ENCODE measurements around the gene CNTNAP5.
A peak's percentile ranks its signal among the peaks of the same experiment; 100 is the strongest.

The CNTNAP5 gene

DNA sequence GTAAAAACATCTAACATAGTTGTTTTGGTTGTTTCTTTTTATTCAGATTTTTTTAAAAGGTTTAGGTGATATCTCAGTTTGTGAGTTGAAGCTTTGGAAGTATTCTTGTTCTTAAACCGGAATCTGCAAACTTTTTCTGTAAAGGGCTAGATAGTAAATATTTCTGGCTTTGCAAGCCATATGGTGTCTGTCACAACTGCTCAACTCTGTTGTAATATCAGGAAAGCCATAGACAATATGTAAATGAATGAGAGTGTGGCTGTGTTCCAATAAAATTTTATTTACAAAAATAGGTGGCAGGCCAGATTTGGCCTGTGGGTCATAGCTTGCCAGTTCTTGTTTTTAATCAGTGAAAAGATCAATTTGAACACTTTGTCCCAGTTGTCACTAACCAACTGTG is 134.1 kb downstream of the CNTNAP5 start:
- DNase-seq (ENCODE audit: low spot score), result no peak

DNA sequence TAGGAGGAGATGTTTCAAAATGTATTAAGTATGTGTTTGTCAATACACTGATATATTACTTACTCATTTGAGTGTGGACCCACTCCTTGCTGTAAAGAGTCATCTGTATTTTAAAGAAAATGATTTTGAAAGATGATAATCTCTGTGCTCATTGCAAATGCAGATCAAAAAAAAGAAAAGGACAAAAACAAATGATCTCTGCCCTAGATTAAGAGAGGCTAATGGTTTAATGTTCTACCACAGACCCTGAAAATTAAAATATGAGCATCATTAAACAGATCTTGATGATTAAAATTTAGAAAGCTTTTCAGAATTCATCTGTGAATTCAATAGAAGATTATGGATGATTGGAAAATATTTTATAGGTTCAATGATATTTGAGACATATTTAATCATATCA is 136.5 kb downstream of the CNTNAP5 start:
- no peak for DNase-seq (ENCODE audit: low spot score)

DNA sequence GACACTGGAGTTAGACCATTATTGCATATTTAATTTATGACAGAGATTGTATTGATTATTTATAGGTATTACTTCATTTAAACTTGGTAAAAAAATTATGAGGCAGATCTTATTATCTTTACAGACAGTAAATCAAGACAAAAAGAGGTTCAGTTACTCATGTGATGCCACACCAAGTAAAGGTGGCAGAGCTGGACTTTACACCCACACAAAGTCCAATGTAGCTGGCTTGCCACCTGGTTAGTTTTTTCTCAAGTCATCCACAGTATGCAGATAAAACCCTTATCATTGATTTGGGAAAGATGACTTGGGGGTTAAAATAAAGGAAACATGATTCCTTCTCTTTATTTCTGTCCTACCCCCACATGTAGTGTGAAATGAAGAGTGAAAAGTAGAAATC is 137.2 kb downstream of the CNTNAP5 start:
- no peak for DNase-seq (ENCODE audit: low spot score)

DNA sequence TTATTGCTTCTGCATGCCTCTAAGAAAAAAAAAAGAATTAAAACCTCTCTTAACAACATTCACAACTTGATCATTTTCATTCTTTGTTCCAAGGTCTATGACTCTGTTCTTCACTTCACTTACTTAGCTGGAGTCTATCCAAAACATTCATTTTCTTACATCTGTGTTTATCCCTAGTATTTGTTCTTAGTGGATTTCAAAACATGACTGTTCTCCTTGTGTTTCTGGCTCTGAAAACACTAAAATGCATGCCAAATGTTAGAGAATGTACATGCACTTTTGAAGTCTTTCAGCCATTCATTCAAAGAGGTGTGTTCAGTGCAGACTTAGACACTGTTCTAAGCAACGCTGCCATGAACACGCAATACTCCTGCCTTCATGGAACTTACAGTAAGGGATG is 138.8 kb downstream of the CNTNAP5 start:
- DNase-seq (ENCODE audit: low spot score), result no peak

DNA sequence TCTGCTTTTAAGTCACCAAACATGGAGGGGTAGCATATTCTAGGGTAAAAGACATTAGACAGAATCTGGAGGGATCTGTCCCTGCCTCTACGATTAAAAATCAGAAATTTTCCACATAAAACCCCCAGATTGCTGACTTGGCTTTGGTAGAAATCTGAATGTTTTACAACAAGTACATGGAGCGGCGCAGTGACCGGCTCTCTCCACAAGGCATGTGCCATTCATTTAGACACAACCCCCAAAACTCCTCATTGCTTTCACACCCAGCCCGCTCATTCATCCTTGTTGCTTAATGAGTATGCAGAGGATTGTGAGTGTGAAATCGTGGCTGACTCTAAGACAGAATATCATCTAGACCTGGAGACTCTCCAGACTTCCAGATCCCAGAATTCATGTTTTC is 140.6 kb downstream of the CNTNAP5 start:
- no peak for DNase-seq (ENCODE audit: low spot score)

DNA sequence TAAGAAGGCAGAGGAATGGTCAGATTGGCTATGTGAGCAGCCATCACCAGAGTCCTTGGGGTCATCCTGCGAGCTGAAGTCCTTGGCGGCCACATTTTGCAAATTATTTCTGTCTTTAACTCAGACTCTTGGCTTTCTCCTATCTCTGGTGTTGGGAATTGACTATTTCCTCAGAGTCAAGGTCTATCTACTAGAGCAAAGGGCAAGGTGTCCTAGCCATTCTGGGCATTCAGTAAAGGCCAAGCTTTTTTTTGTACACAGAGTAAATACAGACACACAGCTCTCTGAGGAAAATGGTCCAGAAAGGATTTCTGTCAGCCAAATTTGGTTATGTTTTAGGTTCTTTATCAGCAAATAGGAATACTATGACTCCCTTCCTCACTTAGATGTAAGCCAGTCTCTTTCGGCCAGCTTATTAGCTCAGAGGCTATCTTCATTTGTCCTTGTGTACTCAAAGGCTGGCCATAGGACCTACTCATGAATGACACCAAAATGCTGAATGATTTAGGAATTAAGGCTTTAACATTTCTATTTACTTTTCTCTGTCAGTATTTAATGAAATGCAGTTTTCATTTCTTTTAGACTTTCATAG is 146.5 kb downstream of the CNTNAP5 start:
- no peak for DNase-seq (ENCODE audit: low spot score)

DNA sequence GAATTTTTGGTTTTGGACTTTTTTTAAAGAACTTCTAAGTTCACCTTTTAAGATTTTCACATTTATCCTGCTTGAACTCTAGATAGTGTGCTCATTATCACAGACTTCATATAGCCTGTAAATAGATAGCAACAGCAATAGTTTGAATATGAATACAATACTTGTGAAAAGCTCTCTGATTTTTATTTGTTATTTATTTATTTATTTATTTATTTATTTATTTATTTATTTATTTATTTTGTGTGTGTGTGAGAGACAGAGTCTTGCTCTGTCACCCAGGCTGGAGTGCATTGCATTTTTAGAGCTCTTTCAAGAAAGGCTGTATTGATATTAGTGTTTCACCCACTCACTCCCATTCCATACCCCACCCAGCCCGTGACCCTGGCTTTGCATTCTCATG is 153.6 kb downstream of the CNTNAP5 start:
- no peak for DNase-seq (ENCODE audit: low spot score)

DNA sequence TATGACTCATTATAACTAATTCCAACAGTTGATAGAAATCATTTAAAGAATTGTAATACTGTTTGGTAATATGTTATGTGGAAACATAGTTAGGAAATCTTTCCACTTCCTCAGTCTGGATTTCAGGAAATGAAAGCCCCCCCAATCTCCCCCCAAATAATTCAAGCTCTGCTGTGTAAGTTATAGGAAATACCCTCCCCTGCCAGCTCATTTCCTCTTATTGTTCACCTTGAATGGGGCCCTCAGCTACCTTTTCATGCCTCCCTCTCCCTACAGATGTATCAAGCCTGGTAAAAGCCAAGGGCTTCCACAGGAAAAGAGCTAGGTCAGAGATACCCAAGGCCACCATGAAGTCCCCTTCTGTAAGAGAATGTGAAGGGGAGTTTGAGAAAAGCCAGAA is 155.5 kb downstream of the CNTNAP5 start:
- DNase-seq (ENCODE audit: low spot score), result peak; percentile 92

DNA sequence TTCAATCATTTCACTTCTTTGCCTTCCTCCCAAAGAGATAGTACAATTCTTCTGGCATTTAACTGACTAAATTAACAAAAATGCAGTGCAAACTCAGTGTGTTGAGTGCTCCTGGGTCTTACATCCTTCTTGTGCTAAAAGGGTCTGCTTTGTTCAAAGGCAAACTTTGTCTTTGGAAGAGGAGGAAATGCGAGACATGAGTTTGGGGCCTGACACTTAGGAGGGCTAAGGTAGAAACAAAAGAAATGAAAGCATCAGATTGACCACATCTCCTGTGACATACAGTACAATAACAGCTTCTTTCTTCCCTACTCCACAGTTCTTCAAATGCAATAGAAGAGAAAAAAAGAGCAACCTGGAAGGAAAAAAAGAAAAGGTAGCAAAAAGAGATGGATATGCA is 161.7 kb downstream of the CNTNAP5 start:
- no peak for DNase-seq (ENCODE audit: low spot score)

DNA sequence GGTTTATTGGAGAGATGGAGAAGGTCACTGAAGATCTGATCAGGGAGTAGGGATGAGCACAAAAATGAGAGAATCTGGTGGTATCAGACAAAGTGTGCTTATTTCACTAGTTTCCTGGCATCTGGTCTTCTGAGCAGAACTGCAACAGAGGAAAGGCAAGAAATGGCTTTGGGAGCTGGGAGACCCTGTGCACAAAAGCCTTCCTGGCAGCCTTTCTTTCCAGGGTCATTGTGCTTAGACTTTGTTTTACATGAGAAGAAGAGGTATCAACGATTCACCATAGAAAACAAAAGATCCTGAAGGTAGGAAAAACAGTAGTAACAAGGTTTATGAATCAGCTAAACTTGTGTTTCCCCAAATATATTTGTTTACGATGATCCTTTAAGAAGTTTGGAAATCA is 162.9 kb downstream of the CNTNAP5 start:
- DNase-seq (ENCODE audit: low spot score), result no peak

DNA sequence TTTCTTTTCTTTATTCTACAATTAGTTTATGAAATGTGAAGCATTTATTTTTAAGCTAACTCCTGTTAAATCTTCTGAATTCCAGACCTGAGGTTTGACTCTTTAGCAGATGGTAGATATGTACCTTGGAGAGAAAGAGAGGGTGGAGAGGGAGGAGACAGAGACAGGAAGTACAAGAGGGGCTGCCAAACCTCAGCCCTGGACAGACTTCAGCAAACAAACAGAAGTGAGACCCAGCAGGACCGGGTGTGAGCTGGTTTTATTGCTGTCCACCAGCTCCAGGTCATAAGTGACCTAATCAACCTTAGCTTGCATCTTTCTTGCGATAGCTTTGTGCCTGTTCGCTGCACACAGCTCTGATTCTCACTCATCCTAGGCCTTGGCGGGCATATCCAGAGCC is 168.6 kb downstream of the CNTNAP5 start:
- no peak for DNase-seq (ENCODE audit: low spot score)

DNA sequence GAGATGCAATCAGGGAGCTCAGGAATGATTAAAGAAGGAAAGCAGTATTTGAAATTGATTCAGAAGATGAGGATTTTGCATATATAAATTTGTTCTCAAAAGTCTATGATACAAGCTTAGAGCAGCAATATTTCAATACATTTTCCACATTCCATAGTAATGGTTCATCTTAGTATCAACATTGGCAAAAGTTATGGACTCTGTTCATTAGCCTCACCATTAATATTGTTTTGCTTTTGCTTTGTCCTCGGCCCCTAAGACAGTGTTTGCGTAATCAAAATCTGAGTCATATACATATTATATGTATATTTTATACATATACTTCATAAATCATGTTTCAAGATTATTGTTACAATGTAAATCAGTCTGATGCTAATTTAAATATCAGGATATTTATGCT is 176.6 kb downstream of the CNTNAP5 start:
- no peak for DNase-seq (ENCODE audit: low spot score)

DNA sequence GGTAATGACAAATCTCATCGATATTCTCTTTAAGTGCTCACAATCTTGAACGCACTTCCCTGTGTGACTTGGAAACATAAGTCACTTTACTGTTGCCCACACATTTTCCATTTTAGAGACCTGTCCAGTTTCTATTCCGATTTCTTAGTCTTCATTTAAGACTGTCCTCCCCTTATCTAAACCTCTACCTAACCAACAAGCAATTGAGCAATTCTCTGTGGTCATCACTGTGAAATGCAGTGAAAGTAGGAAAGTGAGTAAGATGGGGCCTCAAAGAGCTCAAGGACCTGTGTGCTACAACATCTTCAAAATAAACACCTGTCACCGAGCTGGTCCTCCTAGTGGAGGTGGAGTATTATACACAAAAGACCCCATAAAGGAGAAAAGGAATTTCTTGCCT is 184.4 kb downstream of the CNTNAP5 start:
- DNase-seq (ENCODE audit: low spot score), result no peak

DNA sequence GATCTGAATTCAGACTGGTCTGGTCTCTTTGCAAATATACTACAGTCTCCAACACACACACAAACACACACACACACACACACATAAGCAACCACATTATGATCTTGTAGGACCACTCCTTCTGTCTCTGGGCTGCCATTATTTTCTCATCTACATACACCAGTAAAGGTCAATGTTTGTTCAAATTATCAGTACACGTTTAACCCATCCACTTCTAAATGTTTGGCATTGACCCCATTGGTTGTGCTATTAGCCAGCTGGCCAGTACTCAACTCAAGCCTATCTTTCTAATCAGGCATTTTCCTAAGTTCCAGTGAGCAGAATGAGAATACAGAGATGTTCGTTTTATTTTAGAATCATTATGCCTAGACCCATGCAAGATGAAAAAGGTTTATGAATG is 186.4 kb downstream of the CNTNAP5 start:
- DNase-seq (ENCODE audit: low spot score), result no peak

DNA sequence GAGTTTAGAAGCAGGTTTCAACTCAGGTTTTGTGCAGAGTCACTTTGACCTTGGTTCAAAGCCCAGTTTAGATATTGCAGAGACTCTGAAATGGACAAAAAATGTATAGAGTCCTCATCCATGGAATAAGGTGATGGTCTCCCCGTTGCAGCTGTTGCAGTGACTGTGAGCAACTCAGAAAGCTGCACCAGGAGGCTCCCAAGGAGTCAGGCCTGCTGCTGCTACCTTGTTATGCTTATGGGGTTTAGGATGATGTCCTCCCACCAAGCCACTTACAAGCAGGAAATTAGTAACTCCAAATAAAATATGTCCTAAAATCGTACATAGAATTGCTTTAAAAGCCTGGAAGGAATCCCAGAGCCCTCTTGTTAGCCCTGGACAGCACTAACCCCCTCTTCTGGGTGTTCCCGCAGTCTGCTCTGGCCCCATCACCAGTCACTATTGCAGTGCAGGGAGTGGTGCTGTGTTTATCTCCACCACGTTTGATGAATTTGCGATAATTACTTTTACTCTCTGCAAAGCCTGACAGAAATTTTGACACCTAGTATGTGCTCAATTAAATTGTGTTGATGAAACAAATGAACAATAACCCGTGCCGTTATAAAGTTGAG is 189.0 kb downstream of the CNTNAP5 start:
- DNase-seq (ENCODE audit: low spot score), result no peak

DNA sequence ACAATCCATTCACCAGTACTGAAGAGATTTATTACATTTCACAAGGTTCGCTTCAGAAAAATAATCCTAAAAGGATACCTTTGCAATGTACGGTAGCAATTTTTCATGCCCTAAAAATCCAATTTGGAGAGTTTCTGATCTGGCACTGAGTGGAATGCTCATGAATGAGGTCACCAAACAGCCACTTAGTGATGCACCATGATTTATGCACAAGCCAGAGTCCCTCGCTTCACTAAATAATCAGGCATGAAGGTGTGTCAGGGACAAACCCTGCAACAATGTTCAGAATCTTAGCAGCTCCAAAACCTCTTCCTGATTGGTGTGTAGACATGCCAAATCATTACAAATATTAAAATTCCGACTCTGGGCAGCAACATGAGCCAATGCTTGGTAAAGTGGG is 221.1 kb downstream of the CNTNAP5 start:
- DNase-seq (ENCODE audit: low spot score), result no peak

DNA sequence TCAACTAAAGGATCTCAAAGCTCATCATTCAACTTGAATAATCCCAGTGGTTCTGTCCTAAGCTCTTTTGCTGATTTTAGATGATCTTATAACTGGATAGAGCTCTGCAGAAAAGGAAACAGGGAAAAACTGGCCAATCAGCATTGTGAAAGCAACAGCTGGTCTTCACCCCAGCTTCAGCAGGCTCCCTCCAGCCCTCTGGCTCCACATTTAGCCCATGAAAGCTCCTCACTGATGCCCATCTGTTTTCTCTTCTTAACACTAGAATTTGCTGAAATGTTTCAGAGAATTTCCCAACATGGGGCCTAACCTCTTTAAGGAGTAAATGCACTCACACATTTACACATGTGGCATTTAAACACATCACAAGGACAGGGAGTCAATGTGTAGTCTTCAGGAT is 223.3 kb downstream of the CNTNAP5 start:
- no peak for DNase-seq (ENCODE audit: low spot score)

DNA sequence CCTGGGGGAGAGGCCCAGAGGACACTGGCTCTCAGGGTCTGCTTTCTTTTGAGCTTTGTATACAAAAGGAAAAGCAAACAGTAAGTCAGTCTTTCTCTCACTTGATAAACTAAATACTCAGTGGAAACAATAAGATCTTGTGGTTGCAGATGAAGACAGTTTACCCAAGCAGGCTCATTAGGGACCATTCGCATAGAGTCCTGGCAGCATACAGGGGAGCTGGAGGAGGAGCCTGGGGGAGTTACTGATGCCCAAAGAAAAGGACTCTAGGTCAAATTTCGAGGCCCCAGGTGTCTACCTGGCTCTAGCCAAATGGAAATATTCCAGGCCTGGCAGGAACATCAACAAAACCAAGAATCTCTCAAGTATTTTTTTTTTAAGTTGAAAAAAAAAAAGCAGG is 225.3 kb downstream of the CNTNAP5 start:
- no peak for DNase-seq (ENCODE audit: low spot score)

DNA sequence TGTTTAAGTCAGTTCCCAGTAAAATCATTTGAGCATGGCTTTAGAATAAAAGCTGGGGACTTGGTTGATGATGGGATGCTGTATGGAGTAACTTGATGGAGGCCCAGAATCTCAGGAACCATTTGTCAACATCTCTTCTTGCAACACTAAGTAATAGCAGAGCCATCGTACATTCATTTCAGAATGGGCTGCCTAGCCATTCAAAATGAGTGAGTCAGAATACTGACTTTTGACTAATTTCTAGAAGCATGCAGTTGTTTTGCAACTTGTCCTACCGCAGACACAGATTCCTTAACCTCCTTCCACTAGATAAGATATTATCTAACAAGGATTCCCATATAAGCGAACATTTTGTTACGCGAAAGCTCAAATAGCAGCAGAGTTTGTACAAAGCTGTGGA is 229.5 kb downstream of the CNTNAP5 start:
- no peak for DNase-seq (ENCODE audit: low spot score)

DNA sequence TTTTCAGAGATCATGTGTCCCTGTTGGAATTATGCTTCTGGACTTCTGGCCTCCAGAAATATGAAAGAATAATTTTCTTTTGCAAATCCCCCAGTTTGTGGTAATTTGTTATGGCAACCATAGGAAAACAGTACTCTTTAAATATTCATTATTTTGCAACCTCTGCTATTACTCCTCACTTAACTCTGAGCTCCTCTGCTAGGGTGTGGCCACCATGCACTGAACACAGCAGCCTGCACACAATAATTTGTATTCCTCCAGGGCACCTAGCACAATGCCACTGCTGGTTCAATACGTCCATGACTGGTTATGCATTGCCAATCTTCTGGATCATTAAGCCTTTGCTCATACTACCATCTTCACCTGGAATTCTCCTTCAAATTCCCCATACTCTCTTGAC is 232.0 kb downstream of the CNTNAP5 start:
- no peak for DNase-seq (ENCODE audit: low spot score)

DNA sequence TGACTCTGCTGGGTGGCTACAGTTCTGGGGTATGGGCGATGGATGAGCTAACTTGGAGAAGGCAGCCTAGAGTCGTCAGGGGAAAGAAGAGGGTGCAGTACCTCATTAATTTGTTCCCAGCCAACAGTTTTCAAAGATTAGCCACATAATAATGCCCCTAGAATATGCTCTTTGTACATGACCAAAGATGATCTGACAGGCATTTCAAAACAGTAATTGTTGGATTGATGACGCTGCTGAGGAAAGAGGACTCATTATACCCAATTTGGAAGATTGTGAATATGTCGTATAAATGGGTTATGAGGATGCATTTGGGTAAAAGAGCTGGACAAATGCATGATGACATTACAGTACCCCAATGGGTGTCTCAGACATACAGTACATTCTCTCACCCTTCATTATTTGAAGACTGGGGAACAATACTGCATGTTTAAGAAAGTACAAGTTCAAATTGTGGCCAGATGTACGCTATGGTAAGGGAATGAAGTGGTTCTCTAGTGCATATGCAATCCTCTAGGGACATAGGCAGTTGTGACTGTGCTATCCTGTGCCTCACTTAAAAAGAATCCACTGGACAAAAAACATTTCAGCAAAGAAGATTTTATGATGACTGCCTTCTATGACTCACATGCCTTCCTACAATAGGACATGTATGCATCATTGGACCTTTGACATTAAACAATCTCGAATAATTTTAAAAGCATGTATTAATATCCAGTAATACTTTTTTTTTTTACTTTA is 233.2 kb downstream of the CNTNAP5 start:
- DNase-seq (ENCODE audit: low spot score), result peak; percentile 89

DNA sequence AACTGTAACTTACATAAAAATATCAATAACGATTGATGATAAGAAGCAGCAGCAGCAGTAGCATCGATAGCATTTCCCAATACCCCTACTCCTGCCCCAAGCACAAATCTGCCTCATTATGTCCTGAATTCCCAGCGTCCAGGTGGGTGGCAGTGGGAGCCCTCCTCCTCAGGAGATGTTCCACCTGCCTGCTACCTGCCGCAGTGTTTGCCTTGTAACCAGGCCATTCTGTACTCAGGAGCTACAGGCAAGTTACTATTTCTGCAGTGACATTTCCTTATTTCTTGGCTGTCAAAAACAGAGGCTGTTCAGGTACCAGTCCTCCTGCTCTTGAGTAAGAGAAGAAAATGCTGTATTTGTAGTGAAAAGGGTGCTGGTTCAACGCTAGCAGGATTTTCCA is 236.4 kb downstream of the CNTNAP5 start:
- DNase-seq (ENCODE audit: low spot score), result no peak

DNA sequence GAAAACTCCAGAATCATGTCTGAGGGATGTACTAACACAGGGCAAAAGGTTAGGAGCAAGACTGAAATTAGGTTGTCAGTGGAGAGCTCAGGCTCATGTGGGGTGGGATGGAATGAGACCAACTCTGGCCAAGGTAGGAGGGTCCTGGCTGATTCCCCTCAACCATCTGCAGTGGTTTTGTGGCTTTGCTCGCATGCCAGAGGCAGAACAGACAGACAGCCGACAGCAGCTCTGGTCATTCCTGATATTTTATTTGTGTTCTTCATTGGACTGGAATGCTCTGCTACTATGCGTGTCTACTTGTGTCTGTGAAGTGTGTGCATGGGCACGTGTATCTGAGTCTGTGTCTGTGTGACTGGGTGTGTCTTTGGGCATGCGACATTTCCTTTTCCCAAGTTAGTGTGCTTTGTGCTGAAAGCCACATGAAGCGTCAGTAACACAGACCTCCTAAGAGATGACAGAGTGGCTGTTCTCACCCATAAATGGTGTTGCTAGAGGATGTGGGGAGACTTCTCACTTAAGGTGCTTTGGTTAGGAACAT is 239.5 kb downstream of the CNTNAP5 start:
- DNase-seq (ENCODE audit: low spot score), result no peak

DNA sequence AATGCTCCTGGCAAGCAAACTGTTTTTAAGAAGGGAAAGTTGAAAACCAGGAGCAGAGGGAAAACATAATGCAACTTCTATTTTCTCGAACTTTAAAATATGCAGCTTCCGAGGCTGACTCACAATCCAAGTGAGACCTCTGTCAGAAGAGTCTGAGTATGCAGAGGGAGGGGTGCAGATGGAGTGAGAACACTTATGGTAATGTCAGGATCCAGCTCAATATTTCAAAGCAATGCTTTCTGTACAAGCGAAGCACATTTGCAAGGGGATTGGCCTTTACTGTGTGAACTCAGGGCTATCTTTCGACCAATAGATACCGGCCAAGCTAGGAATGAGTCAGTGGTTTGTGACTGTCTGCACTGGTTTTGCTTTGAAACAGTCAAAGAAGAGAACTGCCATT is 242.7 kb downstream of the CNTNAP5 start:
- DNase-seq (ENCODE audit: low spot score), result no peak
